ENCODE data around the gene IL19.
"Not testable (repeated sequence)": the region's sequence is repeated elsewhere in the genome, so short reads cannot be mapped to it uniquely, and the experiment has no call there.

IL19 gene

DNA sequence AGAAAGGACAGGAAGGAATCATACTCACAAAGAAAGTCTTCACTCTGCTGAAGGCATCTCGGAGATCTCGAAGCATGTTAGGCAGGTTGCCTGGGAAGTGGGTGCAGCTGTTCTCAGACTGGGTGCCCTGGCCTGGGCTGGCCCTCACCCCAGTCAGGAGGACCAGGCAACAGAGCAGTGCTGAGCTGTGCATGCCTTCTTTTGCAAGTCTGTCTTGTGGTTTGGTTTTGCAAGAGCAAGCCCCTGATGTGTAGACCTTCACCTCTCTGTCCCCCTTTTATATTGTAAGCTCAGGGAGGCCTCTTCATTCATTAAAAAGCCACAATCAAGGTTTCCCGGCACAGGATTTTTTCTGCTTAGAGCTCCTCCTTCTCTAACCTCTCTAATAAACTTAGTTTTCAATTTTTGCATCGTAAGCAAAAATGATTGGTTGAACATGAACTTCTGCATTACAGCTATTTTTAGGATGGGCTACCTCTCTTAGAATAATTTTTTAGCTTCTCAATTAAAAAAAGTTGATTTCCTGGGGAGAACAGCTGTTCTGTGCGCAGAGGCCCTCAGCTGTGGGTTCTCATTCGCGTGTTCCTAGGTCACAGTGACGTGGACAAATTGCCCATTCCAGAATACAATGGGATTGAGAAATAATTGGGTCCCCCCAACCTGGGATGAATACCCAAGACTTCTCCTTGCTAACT lies 1.8 kb downstream of the IL19 start, which contains the start of gene IL10:
Gene IL10, minus strand, starts transcription at position 252 of the 695 bp plus-strand sequence. Its CDS starts 59 bp downstream, at position 193.
- in situ Hi-C loops (cut with HindIII; ENCODE audit: low sequenced_read_pairs): no loop called here

DNA sequence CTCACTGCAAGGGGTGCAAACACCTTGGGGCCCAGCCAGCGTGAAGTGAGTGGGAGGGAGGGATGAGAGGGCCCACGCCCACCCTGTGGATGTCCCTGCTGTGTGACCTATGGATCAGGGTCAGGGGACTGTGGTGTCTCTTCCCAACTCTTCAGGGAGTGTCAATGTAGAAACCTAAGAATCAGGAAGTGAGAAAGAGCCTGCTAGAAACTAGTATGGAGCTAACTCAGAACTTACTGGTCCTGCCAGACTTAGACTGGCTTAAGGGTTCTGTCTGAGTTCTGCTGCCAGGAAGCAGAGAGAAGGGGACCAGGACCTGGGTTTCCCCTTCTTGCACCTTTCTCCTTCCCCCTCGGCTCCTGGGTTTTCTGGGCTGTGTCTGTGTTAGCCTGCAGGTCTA lies 3.5 kb downstream of the IL19 start:
- in situ Hi-C loops (cut with HindIII; ENCODE audit: low sequenced_read_pairs): no loop called here

DNA sequence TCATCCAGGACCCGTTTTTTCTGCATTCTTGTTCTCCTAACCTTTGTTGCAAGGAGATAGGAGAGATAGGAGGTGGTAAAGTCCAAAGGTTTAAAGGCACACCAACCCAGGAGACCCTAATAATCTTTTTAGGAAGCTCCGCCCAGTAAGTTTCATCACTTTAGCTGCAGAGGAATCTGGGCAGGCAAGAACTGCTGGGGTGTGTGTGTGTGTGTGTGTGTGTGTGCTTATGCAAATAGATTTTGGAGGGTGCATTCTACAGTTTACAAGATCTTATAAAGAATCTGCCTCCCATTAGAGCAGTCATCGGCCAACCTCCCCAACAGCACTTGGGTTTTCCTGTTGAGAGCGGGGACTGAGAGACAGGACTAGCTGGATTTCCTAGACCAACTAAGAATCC lies 5.7 kb downstream of the IL19 start:
- in situ Hi-C loops (cut with HindIII; ENCODE audit: low sequenced_read_pairs): no loop called here

DNA sequence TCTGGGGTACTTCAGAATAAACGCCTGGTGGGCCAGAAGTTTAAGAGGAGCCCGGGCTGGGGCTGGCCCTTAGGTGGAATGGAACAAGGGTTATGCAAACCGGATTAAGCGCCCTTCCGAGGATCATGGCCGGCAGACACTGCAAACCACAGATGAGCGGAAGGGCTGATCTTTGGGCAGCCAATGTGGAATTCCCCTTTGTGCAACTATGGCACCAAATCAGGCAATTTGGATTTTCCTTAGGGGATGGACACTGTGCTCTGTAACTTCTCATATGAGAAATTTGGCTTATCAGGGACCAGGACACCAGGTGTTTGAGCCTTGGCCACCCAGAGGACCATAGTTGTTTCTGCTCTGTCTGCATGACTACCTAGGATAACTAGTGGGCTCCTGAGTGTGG lies 7.5 kb downstream of the IL19 start:
- in situ Hi-C loops (cut with HindIII; ENCODE audit: low sequenced_read_pairs): no loop called here

DNA sequence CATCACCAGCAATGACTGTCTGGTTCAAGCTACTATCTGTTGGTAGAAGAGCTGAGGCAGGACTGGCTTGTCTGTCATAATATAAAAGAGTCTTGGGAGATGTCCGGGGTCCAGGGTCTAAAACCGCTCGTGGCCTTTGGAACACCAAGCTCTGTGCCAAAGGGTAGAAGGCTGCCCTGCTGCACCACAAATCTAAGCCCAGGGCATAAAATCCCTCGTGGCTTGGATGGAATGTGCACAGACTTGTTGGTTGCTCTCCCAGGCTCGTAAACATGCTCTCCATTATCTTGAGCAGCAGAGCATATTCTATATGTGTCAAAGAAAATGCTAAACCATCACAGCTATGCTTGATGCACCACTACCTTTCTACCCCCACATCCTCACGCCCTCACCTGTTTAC lies 8.3 kb downstream of the IL19 start:
- in situ Hi-C loops (cut with HindIII; ENCODE audit: low sequenced_read_pairs): not testable (repeated sequence)

DNA sequence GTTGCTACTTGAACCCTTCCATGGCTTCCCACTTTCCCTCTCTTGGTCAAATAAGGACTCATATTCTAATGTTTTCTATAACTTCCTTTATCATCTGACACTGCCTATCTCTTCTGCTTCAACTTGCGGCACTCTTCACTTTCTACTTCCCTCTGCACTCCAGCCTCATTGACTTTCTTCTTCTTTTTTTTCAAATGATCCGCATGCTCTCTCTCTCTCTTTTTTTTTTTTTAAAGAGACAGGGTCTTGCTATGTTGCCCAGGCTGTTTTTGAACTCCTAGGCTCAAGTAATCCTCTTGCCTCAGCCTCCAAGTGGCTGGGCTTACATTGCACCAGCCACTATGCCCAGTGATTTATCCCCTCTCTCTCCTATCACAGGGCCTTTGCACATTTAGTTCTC lies 9.1 kb downstream of the IL19 start:
- in situ Hi-C loops (cut with HindIII; ENCODE audit: low sequenced_read_pairs): no loop called here

DNA sequence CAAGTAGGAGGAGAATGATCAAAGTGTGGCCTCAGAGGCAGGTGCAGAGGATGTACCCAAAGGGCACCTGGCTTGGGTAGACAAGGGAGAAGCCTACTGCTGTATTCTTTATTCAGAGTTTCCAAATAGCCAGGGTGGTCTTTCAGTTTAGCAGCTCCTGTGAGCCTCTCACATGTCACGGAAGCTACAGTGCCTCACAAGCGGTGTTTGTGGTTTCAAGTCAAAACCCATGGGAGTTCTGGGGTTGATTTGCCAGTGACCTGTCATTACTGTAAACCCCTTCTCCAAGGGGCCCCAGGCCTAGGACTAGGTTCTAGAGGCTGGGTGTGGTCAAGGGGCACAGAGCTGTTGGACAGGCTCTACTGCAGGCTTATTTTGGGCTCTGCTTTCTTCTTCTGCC lies 11.9 kb downstream of the IL19 start:
- in situ Hi-C loops (cut with HindIII; ENCODE audit: low sequenced_read_pairs): no loop called here

DNA sequence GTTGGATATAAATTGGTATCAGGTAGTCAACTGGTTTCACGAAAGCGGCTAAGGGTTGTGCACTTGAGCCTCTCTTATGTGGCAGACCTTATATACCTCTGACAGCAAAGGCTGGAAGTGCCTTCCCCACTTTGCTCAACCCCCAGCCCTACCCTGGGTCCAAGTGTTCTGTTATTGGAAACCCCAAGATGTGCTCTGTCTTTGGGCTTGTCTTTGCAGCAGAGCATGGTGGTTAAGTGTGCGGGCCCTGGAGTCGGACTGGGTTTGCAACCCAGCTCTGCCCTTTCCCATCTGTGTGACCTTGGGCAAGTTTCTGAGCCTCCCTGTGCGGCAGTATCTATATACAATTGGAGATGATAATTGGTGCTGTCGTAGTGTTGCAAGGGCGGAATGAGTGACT lies 12.9 kb downstream of the IL19 start:
- in situ Hi-C loops (cut with HindIII; ENCODE audit: low sequenced_read_pairs): no loop called here

DNA sequence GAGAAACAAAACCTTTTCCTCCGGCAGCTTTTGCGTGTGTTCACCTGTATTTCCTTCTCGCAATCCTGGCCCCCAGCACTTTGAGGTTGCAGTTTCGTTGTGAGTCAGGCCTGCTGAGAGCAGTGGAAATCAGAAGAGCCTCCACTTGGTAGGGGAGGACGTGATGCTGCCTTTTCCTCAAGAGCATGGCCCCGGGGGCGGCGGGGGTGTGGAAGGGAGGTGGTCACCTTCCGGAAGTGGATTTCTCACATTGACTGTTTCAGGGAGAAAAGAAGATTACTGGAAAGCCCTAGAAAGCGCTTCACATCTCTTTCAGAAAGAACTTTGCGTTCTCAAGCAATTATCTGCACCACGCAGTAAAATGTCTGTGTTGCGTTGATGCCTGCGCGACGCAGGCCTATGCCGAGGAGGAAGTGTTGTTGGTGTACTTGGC lies 13.9 kb downstream of the IL19 start:
- in situ Hi-C loops (cut with HindIII; ENCODE audit: low sequenced_read_pairs): no loop called here

DNA sequence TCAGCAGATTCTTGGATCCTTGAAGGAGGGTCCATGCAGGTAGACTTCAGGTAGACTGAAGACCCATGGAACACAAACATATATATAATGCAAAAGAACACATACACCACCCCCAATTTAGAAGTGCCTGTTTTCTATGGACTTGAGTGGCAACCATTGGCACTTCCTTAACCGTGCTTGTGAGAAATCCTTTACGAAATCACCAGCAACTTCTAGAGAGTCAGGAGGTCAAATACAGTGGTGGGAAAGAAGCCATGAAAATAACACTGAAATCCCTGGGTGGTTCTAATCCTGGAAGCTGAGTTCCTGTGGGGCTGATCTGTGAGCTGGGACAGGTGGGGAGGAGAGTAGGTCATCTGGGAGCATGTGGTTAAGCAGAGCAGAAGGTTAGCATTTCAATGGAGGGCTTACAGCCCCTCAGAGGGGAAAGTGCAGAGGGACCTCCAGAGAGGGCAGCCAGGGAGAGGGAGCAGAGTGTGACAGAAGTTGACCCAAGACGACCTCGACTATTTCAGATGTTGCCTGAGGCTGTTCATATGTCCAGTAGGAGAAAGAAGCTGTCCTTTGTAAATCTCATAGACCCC lies 14.7 kb downstream of the IL19 start:
- in situ Hi-C loops (cut with HindIII; ENCODE audit: low sequenced_read_pairs): no loop called here

DNA sequence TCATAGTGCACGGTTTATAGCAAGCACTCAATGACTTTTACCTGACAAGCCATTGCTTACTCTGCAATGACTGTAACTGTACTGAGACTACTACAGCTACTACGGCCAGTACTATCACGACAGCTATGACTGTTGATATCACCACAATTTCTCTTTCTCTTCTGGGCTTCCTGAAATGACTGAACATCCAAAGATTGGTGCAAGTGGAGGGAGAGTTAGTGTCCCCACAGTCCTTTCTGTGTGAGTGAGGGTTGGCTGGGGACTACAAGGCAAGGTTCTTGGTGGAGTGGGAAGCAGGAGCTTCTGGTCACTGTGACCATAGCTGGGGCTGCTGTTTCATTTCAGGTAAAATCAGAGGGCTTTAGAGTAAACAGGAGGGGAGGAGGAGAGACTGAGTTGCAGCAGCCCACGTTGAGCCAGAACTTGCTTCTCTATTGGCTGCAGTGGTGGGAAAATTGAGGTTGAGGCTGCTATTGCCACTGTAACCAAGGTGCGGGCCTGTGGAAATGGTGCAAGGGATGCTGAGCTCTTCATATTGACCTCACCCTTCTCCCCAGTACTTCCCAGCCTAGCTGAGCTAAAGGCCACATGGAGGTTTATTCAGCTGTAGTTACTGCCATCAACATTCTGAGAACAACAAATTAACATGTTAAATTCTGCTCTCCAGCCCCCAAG lies 15.8 kb downstream of the IL19 start:
- in situ Hi-C loops (cut with HindIII; ENCODE audit: low sequenced_read_pairs): no loop called here

DNA sequence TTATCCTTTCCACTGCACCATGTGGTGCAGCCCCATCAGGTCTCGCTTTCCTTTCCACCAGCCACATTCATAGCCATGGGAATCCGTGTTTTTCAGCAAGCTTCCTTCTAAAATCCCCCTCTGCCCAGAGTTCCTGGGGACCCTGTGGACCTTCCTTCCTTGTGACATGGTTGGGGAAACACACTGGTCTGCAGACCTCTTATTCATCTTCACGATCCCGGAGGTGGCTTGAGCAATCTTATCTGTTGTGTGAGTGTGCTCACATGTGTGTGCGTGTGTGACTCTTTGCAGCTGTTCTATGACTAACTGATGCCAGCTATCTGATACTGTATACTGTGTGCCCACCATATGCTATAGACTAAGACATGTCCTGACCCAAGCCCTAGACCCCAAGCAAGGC lies 17.3 kb downstream of the IL19 start:
- in situ Hi-C loops (cut with HindIII; ENCODE audit: low sequenced_read_pairs): no loop called here

DNA sequence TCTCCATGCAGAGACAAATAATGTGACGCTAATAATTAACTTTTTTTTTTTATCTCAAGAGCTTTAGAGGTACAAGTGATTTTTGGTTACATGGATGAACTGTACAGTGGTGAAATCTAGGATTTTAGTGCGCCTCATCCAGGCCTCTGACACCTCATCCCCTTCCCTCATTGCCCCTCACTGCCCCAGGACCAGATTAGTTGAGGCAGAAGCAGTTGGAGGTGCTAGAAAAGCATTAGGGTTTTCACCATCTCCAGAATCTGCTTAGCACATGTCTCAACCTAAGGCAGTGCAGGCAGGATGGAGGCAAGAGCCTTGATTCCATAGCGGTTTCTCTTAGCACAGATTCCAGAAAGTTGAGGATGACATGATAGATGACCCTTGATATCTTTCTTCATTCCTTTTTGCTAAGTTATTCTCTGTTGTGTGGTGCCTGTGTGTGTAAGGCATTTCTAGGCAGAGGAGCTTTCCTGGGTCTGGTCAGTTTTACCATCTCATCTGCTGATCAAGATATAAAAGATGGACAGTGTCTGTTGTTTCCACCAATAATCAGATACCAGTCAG lies 18.0 kb downstream of the IL19 start:
- in situ Hi-C loops (cut with HindIII; ENCODE audit: low sequenced_read_pairs): no loop called here

DNA sequence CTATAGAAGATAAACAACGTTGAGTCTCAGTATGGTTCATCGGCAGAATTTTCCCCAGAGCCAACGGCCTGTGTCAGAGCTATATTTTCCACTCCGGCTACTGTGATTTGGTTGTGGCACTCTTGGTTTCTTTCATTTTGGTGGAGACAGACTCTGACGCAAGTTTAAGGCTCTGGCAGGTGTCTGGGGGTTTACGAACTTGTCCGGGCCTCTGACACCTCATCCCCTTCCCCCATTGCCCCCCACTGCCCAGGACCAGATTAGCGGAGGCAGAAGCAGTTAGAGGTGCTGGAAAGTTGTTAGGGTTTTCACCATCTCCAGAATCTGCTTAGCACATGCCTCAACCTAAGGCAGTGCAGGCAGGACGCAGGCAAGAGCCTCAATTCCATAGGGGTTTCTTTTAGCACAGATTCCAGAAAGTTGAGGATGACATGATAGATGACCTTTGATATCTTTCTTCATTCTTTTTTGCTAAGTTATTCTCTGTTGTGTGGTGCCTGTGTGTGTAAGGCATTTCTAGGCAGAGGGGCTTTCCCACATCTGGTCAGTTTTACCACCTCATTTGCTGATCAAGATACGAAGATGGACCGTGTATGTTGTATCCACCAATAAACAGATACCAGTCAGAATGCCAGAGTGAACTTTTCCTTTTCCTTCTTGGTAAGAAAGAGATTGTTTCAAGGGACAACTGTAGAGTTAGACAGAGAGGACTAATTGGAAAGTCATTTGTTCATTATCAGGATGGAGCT lies 20.1 kb downstream of the IL19 start:
- in situ Hi-C loops (cut with HindIII; ENCODE audit: low sequenced_read_pairs): no loop called here

DNA sequence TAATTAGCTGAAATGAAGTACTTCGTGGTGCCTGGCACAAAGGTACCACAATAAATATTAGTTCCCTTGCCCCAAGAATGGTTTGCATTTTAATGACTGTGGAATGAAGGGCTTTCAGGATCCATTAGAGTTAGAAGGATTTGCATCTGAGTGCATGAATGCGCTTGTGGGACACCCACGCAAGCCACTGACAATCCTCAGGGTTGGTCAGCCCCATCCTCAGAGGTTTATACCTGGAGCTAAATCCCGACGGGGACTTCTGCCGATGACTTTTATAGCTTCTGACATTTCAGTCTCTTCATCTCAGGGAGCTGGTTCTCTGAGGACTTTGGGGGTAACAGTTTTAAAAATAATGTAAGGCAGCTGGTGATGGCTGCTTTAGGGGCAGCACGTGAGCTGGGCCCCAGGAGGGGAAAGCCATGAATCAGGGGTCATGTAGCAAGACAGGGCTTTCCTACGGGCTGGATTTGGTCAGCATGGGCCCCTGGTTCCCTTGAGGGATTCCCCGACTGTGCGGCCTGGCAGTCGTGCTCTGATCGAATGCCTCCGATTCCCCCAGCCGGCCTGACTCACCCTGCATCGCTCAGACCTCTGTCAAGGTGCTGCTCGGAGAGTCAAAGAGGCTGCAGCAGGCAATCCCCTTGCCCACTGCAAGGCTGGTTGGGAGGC lies 22.5 kb downstream of the IL19 start:
- in situ Hi-C loops (cut with HindIII; ENCODE audit: low sequenced_read_pairs): no loop called here

DNA sequence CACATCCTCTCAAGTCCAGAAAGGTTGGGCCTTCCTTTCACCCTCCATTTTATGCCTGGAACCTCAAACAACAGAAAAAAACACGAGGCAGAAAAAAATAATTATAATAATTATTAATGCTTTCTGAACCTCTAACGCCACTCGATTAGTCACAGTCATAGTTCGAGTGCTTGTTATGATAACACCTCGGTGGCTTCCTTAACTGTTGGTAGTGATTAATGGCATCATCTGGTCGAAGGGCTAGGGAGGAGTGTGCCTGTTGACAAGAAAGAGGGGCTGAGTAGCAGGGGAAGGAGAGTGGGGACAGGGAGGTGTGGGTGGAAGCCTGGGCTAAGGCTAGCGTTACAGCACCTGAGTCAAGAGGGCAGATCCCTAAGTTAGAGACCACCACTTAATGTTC lies 23.0 kb downstream of the IL19 start:
- in situ Hi-C loops (cut with HindIII; ENCODE audit: low sequenced_read_pairs): no loop called here

DNA sequence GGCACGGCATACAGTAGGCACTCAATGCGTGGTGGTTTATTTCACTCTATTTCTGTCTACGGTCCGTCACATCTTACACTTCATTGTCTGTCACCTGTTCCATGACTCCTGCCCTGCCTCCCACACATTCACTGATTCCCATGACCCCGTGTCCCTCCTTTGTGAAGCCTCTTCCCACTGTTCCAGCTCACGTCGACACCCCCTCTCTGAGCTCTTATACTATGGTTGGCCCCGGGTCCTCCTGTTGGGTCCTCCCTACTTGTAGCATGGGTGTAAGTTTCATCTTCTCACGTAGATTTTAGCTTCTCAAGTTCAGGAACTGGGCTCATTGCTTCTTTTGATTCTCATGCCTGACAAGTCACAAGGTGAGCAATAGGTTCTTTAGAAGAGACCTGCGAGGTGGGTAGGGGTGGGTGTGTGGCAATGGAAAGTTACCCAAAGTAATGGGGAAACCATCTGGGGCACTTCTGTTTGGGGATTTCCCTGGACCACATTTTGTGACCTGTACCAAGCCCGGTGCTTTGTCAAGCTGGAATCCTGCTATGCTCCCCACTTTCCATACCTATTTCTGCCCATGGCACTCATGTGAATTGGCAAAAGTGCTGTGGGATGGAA lies 23.8 kb downstream of the IL19 start:
- in situ Hi-C loops (cut with HindIII; ENCODE audit: low sequenced_read_pairs): no loop called here

DNA sequence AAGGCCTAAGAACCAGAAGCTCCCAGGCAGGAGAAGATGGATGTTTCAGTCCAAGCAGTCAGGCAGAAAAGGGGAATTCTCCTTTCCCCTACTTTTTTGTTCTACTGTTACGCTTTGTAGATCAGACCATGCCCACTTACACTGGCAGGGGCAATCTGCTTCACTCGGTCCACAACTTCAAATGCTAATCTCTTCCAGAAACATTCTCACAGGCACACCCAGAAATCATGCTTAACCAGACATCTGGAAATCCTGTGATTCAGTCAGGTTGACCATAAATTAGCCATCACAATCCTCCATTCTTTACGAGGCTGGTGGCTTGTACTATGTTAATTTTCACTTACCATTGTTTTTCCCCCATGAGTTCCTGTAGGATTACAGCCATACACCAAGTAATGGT lies 25.5 kb downstream of the IL19 start:
- in situ Hi-C loops (cut with HindIII; ENCODE audit: low sequenced_read_pairs): no loop called here

DNA sequence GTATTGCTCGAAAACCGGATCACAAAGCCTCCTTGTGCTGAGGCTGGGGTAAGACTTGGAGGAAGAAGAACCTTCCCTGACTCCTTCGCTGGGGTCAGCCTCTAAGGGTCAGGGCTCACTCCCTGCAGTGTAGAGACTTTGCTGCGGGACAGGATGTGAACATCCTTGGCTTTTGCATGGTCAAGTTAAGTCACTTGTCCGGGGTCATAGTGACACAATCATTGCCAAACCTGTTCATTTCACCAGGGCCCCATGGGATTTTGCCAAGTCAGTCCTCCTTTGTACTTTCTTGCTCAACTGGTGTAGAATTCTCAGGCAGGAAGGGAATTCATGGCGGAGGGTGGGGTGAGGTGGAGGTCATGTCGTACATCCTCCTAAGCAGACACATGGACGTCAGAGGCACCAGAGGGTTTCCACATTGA lies 26.4 kb downstream of the IL19 start:
- in situ Hi-C loops (cut with HindIII; ENCODE audit: low sequenced_read_pairs): no loop called here
